NCI-H146 treated with DMSO at 0.1 percent for 48 hours (cell line): ENCODE results near the gene TRMT13.

ENCODE experiments used
- DNase-seq: peaks from one replicate; lab custom pipeline; 2025; ENCODE audit not compliant: unreplicated experiment; lab: John Stamatoyannopoulos, UW

The TRMT13 gene, protein sequence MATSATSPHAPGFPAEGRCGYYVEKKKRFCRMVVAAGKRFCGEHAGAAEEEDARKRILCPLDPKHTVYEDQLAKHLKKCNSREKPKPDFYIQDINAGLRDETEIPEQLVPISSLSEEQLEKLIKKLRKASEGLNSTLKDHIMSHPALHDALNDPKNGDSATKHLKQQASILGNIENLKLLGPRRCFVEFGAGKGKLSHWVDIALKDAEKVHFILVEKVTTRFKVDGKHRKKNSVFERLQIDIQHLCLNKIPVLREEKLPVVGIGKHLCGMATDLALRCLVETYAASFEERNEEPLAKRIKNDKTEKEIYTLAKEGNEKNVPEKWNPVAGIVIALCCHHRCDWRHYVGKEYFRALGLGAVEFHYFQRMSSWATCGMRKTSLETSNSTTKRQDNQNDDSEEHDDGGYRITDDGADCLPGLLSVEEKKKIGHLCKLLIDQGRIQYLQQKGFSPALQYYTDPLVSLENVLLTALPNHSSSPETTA

DNA sequence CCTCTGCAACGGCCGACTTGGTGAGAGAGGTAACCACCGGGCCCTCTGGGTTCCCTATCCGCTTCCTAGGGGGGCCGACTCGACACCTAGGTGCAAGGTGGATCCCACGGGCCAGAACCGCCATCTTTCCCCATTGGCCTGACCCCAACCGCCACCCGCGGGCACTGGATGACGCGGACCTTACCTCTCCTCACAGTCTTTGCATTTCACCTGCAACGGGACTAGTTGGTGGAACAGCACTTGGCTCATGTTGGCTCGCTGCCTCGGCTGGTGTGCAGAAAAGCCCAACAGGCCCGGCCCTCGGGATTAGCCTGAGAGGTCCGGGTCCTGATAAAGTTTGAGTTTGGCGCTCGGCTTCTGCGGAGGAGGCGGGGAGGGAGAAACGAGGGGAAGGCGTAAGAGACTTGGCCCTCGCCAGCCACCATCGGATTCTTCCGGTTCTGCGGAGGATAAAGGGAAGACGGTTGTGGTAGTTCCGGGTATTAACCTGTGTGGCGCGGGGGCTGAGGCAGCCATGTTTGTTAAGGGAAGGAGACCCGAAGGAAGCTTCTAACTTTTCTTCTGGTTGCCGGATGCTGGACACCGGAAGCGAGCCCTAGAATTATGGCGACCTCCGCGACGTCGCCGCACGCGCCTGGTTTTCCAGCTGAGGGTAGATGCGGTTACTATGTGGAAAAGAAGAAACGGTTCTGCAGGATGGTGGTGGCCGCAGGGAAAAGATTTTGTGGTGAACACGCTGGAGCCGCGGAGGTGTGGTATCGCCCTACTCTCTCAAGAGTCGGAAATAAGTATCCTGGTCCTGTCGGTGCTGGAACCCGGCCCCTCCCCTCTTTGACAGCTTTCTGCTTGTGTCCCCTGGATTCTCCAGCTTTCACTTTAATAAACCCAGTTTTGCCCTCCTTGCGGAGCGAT, at the start of gene TRMT13, which contains the start of gene SASS6:
TSS of gene TRMT13 (plus strand) at position 598 of the 912 bp plus-strand sequence. CDS start at position 604, 6 bp downstream.
TSS of gene SASS6 (minus strand) at position 365 of the 912 bp plus-strand sequence. CDS start at position 249, 116 bp downstream.
- peak; percentile 96 for DNase-seq

DNA sequence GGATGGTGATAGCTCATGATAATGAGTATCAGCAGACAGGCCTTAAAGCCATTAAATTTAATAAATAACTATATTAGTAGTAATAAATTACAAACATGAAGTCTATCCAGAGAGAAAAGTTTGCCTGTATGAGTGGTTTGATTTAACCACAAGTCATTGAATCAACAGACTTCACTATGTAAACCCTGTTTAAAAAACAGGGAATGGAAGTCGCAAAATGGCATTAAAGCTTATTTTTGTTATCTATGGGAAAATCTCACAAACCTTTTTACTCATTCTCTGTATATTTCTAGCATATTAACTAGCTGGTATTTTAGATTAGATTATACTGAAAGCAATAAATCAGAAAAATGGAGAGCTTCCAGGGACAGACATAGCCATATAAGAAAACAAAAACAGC, 45.6 kb upstream of the TRMT13 start:
- no peak for DNase-seq

DNA sequence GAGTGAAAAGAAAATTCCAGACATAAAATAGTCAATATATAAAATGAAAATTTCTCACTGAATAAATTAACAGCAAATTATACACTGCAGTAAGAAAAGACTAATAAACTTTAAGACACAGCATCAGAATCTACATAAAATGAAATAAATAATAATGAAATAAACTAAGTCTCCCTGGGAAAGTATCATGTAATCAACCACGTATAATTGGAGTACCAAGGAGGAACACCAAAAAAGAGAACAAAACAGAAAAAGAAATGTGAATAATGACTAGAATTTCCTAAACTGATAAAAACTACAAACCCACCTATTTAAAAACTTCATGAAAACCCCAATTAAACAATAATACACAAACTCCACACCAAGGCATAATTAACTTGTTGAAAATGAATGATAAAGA, 43.9 kb upstream of the TRMT13 start:
- DNase-seq, result no peak

DNA sequence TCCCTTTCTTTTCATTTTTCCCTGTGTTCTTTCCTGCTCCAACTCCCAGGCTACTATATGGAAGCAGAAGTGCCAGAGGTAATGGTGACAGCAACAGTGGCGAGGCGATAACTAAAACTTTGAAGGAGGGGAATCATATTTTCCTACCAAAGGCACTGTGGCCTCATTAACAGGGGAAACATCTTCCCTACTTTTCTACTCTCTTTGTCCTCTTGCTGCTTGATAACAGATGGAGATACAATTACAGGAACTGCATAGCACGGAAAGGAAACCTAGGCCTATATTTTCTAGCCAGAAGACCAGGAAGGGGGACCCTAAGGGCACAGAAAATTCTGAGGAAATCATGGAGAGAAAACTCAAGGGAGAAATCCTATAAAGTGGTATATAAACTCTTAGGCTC, 42.5 kb upstream of the TRMT13 start:
- no peak for DNase-seq

- DNase-seq, result no peak
These were observed 32.8 kb upstream of the TRMT13 start for GRCh38 chr1:100100202-100100601.

GRCh38 chr1:100101564-100101963, 31.4 kb upstream of the TRMT13 start:
- no peak for DNase-seq

GRCh38 chr1:100107696-100108095, 25.3 kb upstream of the TRMT13 start:
- DNase-seq, result no peak

- DNase-seq, result no peak
These were observed 23.4 kb upstream of the TRMT13 start for GRCh38 chr1:100109554-100110066.

- DNase-seq, result no peak
These were observed 17.4 kb upstream of the TRMT13 start for GRCh38 chr1:100115524-100115923.

GRCh38 chr1:100122177-100122576, 10.8 kb upstream of the TRMT13 start:
- DNase-seq, result no peak

DNA sequence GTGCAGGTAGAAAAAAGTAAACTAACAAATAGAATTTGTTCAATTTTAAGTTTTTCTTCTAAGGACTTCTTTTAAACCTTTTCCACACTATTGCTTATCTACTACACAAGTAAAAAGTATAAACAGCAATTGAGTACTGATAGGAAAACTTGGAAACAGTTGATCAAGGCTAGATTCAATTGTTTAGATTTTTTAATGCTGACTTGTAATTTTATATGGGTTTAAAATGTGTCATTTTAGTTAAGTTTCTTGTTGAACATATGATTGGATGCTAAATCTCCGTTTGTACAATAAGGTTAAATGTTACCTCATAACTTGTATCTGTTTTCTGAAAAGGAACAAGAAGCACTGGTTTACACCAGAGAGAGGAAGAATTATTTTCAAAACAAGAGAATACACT, 5.7 kb upstream of the TRMT13 start:
- DNase-seq, result no peak

GRCh38 chr1:100130552-100131077, 2.3 kb upstream of the TRMT13 start:
- DNase-seq, result no peak

- no peak for DNase-seq
These were observed 1.3 kb upstream of the TRMT13 start for GRCh38 chr1:100131623-100132022.

DNA sequence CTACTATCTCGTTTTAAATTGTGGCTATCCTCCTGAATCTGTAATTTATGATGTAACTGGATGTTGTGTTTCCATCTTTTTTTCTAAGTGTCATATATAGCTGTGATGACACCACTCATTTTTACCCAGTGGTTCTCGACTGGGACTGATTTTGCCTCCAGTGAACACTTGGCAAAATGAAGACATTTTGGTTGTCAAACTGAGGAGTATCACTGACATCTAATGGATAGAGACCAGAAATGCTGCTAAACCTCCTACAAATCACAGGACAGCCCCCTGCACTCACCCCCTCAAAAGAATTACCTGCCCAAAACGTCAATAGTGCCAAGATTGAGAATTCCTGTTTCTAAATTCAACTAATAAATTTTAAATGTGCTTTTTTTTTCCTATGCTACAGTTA, 1.9 kb downstream of the TRMT13 start:
- no peak for DNase-seq

DNA sequence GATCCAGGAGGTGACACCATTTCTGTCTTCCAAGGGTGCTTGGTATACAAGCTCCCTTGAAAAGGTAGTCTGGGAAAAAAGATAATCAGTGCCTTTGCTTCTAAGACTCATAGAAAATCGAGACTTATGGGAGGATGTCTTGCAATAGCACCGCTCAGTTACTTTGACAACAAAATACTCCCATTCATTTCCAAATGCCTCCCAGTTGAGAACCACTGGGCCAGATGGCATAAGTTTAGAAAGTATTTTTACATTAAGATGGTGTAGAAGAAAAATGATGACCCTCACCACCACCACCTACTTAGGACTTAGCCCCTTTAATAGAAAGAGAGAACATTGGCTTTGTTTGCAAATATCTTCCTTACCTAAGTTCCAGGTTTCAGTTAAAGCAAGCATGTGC, 4.6 kb downstream of the TRMT13 start:
- DNase-seq, result no peak

- DNase-seq, result no peak
These were observed 8.2 kb downstream of the TRMT13 start for GRCh38 chr1:100141192-100141591.

- DNase-seq, result no peak
These were observed 9.4 kb downstream of the TRMT13 start for GRCh38 chr1:100142343-100142742.

DNA sequence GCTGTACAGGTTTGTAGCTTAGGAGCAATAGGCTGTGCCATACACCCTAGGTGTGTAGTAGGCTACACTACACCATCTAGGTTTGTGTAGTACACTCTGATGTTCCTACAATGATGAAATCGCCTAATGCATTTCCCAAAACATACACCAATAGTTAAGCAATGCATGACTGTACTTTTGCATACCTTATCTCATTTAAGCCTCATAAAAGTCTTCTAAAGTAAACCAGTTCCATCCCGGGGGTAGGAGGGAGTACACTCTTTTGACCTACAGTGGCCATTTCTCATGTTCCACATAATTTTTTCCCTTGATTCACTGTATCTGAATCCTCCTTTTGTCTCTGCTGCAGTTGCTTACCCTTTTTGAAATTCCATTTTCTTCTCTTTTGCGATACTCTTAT, 12.2 kb downstream of the TRMT13 start:
- no peak for DNase-seq

GRCh38 chr1:100146958-100147357, 14.0 kb downstream of the TRMT13 start:
- no peak for DNase-seq

GRCh38 chr1:100147875-100148274, 14.9 kb downstream of the TRMT13 start:
- DNase-seq, result no peak

DNA sequence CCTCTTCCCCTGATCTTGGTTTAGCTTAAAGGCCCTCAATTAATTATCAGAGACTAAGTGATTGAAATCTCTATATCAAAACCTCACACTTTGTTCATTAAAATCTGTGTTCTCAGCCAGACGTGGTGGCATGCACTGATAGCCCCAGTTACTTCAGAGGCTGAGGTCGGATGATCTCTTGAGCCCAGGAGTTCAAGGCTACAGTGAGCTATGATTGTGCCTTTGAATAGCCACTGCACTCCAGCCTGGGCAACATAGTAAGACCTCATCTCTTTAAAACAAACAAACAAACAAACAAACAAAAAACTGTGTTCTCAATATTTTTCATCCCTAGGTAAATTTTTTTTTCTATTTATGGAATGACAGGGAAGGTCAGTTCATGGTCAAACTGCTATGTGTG, 18.7 kb downstream of the TRMT13 start:
- DNase-seq, result no peak
